ENCODE results near the gene OR5H1. TPM values are rescaled to one million over a fixed set of nuclear protein-coding genes. Genes with fewer than 3 reads are reported as not detected.

OR5H1 gene
- total RNA-seq, 2 donors from 2014 or later, result 0.09 to 0.22 TPM

GRCh38 chr3:98099848-98100247, 30.7 kb upstream of the OR5H1 start:
- no peaks in the 10 kb centered on the region for H3K4me1 Mint-ChIP-seq
- Histone ChIP-seq H3K9ac (ENCODE audit: extremely low read depth, low read length, poor library complexity, severe bottlenecking) (no peak overlapping the region), H3K4me3 (ENCODE audit: low read length) (no peak overlapping the region), H3K27ac (ENCODE audit: low read depth, low read length) (no peak overlapping the region), H3K36me3 (ENCODE audit: control insufficient read depth, insufficient read depth, low read length) (no peaks in the 10 kb centered on the region), H3K4me1 (ENCODE audit: control insufficient read depth, insufficient read depth, low read length) (no peaks in the 10 kb centered on the region), H3K9me3 (ENCODE audit: control insufficient read depth, low read length) (no peaks in the 10 kb centered on the region), H3K27me3 (ENCODE audit: control insufficient read depth, insufficient read depth, low read length, poor library complexity, severe bottlenecking) (no peaks in the 10 kb centered on the region)
- no peak for DNase-seq
- no peak overlapping the region for H3K4me3 Mint-ChIP-seq
- no peak overlapping the region for H3K27ac Mint-ChIP-seq
- H3K9me3 Mint-ChIP-seq, result no peaks in the 10 kb centered on the region
- no peaks in the 10 kb centered on the region for H3K36me3 Mint-ChIP-seq (ENCODE audit: low read depth)
- H3K27me3 Mint-ChIP-seq (ENCODE audit: insufficient read depth), result no peaks in the 10 kb centered on the region
- no peak for TF ChIP-seq CTCF (conservative IDR thresholded peaks at IDR 0.05)
- 68 to 83% methylated on average over 3 to 4 of the region's 4 CpGs for WGBS, 2 experiments (ENCODE audit: insufficient coverage in 1 of 2, insufficient read length in 1 of 2)

- Mint-ChIP-seq H3K9me3 (peaks cover 15% of the 10 kb centered on the region), H3K4me1 (no peaks in the 10 kb centered on the region), H3K27ac (no peak overlapping the region), H3K4me3 (no peak overlapping the region), H3K36me3 (ENCODE audit: low read depth) (no peaks in the 10 kb centered on the region), H3K27me3 (ENCODE audit: insufficient read depth) (no peaks in the 10 kb centered on the region)
- Histone ChIP-seq H3K4me3 (ENCODE audit: low read length) (no peak overlapping the region), H3K9ac (ENCODE audit: extremely low read depth, low read length, poor library complexity, severe bottlenecking) (no peak overlapping the region), H3K27ac (ENCODE audit: low read depth, low read length) (no peak overlapping the region), H3K4me1 (ENCODE audit: control insufficient read depth, insufficient read depth, low read length) (no peaks in the 10 kb centered on the region), H3K9me3 (ENCODE audit: control insufficient read depth, low read length) (peaks cover 9% of the 10 kb centered on the region), H3K27me3 (ENCODE audit: control insufficient read depth, insufficient read depth, low read length, poor library complexity, severe bottlenecking) (no peaks in the 10 kb centered on the region), H3K36me3 (ENCODE audit: control insufficient read depth, insufficient read depth, low read length) (no peaks in the 10 kb centered on the region)
- DNase-seq, result no peak
- WGBS, 2 experiments (ENCODE audit: insufficient coverage in 1 of 2, insufficient read length in 1 of 2), result no CpG with 5 or more reads among the region's 1 CpG
- no peak for TF ChIP-seq CTCF (conservative IDR thresholded peaks at IDR 0.05)
Observed at GRCh38 chr3:98108162-98108561, 22.4 kb upstream of the OR5H1 start.

- Histone ChIP-seq H3K36me3 (ENCODE audit: control insufficient read depth, insufficient read depth, low read length) (no peaks in the 10 kb centered on the region), H3K4me3 (ENCODE audit: low read length) (no peak overlapping the region), H3K9me3 (ENCODE audit: control insufficient read depth, low read length) (peaks cover 9% of the 10 kb centered on the region), H3K27ac (ENCODE audit: low read depth, low read length) (no peak overlapping the region), H3K4me1 (ENCODE audit: control insufficient read depth, insufficient read depth, low read length) (no peaks in the 10 kb centered on the region), H3K9ac (ENCODE audit: extremely low read depth, low read length, poor library complexity, severe bottlenecking) (no peak overlapping the region), H3K27me3 (ENCODE audit: control insufficient read depth, insufficient read depth, low read length, poor library complexity, severe bottlenecking) (no peaks in the 10 kb centered on the region)
- no peak for DNase-seq
- no peaks in the 10 kb centered on the region for H3K36me3 Mint-ChIP-seq (ENCODE audit: low read depth)
- H3K4me3 Mint-ChIP-seq, result no peak overlapping the region
- peaks cover 15% of the 10 kb centered on the region for H3K9me3 Mint-ChIP-seq
- H3K27ac Mint-ChIP-seq, result no peak overlapping the region
- H3K27me3 Mint-ChIP-seq (ENCODE audit: insufficient read depth), result no peaks in the 10 kb centered on the region
- H3K4me1 Mint-ChIP-seq, result no peaks in the 10 kb centered on the region
- TF ChIP-seq CTCF (conservative IDR thresholded peaks at IDR 0.05), result no peak
- 90% methylated on average over 4 of the region's 4 CpGs; no CpG with 5 or more reads in 1 of the 2 experiments for WGBS, 2 experiments (ENCODE audit: insufficient coverage in 1 of 2, insufficient read length in 1 of 2)
Observed at GRCh38 chr3:98109807-98110549, 20.5 kb upstream of the OR5H1 start.
